C4-2B (cell line): ENCODE results near the gene SREBF1.

Experiments
- H3K27ac ChIP-seq: fragments of 450-650 bp; 2 replicates; pipeline ENCODE4 v1.5.1; 2017
- CTCF ChIP-seq: fragments of 450-650 bp; conservative IDR thresholded peaks from 2 replicates; pipeline ENCODE4 v1.5.1; 2017; ENCODE audit warnings: mild to moderate bottlenecking
- ZFX ChIP-seq: fragments of 450-650 bp; IDR thresholded peaks from 2 replicates; pipeline ENCODE4 v1.6.1; 2017

SREBF1 gene

GRCh38 chr17:17877529-17878358 is 41.0 kb upstream of the SREBF1 start:
- peak overlapping the region; percentile 89 for H3K27ac ChIP-seq
- TF ChIP-seq ZFX, result no peak
- no peak for TF ChIP-seq CTCF

GRCh38 chr17:17876959-17877528 is 40.3 kb upstream of the SREBF1 start:
- H3K27ac ChIP-seq, result peak overlapping the region; percentile 89
- TF ChIP-seq ZFX (no peak), CTCF (no peak)

GRCh38 chr17:17874478-17874877 is 37.7 kb upstream of the SREBF1 start:
- TF ChIP-seq ZFX, result no peak
- no peak for TF ChIP-seq CTCF
- H3K27ac ChIP-seq, result no peak overlapping the region

GRCh38 chr17:17873450-17873991 is 36.7 kb upstream of the SREBF1 start:
- no peak overlapping the region for H3K27ac ChIP-seq
- TF ChIP-seq CTCF, result no peak
- TF ChIP-seq ZFX, result no peak

GRCh38 chr17:17872547-17873345 is 36.0 kb upstream of the SREBF1 start:
- H3K27ac ChIP-seq, result peak overlapping the region; percentile 5; the same call in 1 of the 2 replicates
- TF ChIP-seq ZFX (no peak), CTCF (no peak)

GRCh38 chr17:17871913-17872312 is 35.1 kb upstream of the SREBF1 start:
- TF ChIP-seq CTCF (no peak), ZFX (no peak)
- H3K27ac ChIP-seq, result no peak overlapping the region

GRCh38 chr17:17870247-17870646 is 33.5 kb upstream of the SREBF1 start:
- H3K27ac ChIP-seq, result no peak overlapping the region
- TF ChIP-seq ZFX (no peak), CTCF (no peak)
